SK-N-SH (cell line): ENCODE data around the gene ZFYVE21. TPM values are rescaled to one million over a fixed set of nuclear protein-coding genes. Genes with fewer than 3 reads are reported as not detected.

Experiments
- CTCF ChIA-PET: fragments of 300-600, 350-600 bp; formaldehyde crosslinking; extraction: SDS; loops from one replicate; lab custom pipeline; 2021; lab: Yijun Ruan, JAX
- POLR2A ChIA-PET: fragments of 350-600 bp; sonication (Branson Sonifier 250); formaldehyde crosslinking; extraction: SDS; loops from one replicate; lab custom pipeline; 2020; ENCODE audit warnings: antibody characterized with exemption, inconsistent platforms; lab: Yijun Ruan, JAX
- DNase-seq: peaks from one replicate; pipeline ENCODE4 v3.0.0; 2012
- H2AFZ ChIP-seq: fragments of 200-600 bp; sonication (generic); 2 replicates; pipeline ENCODE4 v1.8.1; 2016; ENCODE audit warnings: antibody characterized with exemption, mild to moderate bottlenecking, low read depth
- H3F3A ChIP-seq: fragments of 200-600 bp; sonication (generic); replicated peaks from 2 replicates; pipeline ENCODE3; 2016; ENCODE audit warnings: antibody characterized with exemption, mild to moderate bottlenecking; ENCODE audit not compliant: insufficient read depth
- H3K27ac ChIP-seq, 2 experiments: fragments of 200-500 bp in 1 of 2; fragments of 200-600 bp in 1 of 2; sonication (Bioruptor generic) in 1 of 2; sonication (generic), shearing (Covaris generic) in 1 of 2; 2 replicates each; pipeline versions ENCODE4 v1.5.1 to v1.6.1; 2014 to 2016; ENCODE audit warnings: low read depth in 2 of 2, inconsistent platforms in 1 of 2, low read length in 1 of 2, mild to moderate bottlenecking in 1 of 2, mixed read lengths in 1 of 2
- H3K27me3 ChIP-seq: fragments of 200-600 bp; sonication (generic), shearing (Covaris generic); 2 replicates; pipeline ENCODE4 v1.6.1; 2016; ENCODE audit warnings: mixed run types; ENCODE audit not compliant: insufficient read depth
- H3K36me3 ChIP-seq, 2 experiments: fragments of 200-500 bp in 1 of 2; fragments of 200-600 bp in 1 of 2; sonication (Bioruptor generic) in 1 of 2; sonication (generic) in 1 of 2; replicated peaks in 1 of 2; 2 replicates each; pipeline versions ENCODE3 to v1.5.1; 2014 to 2016; ENCODE audit warnings: low read length in 1 of 2, mild to moderate bottlenecking in 1 of 2; ENCODE audit not compliant: insufficient read depth in 2 of 2, control insufficient read depth in 1 of 2
- H3K4me1 ChIP-seq, 2 experiments: fragments of 200-500 bp in 1 of 2; fragments of 200-600 bp in 1 of 2; sonication (Bioruptor generic) in 1 of 2; sonication (generic), shearing (Covaris generic) in 1 of 2; 2 replicates each; pipeline versions ENCODE4 v1.5.1 to v1.6.1; 2014 to 2016; ENCODE audit warnings: low read depth in 1 of 2, low read length in 1 of 2, mixed run types in 1 of 2; ENCODE audit not compliant: insufficient read depth in 2 of 2, control insufficient read depth in 1 of 2
- H3K4me2 ChIP-seq: fragments of 200-600 bp; sonication (generic), shearing (Covaris generic); 2 replicates; pipeline ENCODE4 v1.6.1; 2017; ENCODE audit warnings: mixed run types
- H3K4me3 ChIP-seq, 2 experiments: fragments of 200-500 bp in 1 of 2; fragments of 200-600 bp in 1 of 2; sonication (Bioruptor generic) in 1 of 2; sonication (generic), shearing (Covaris generic) in 1 of 2; 2 replicates each; pipeline versions ENCODE4 v1.5.1 to v1.8.1; 2014 to 2016; ENCODE audit warnings: low read depth in 2 of 2, inconsistent platforms in 1 of 2, low read length in 1 of 2, mild to moderate bottlenecking in 1 of 2, mixed read lengths in 1 of 2, moderate library complexity in 1 of 2
- H3K79me2 ChIP-seq: fragments of 200-600 bp; sonication (generic); 2 replicates; pipeline ENCODE4 v1.8.1; 2017; ENCODE audit warnings: mild to moderate bottlenecking; ENCODE audit not compliant: insufficient read depth
- H3K9ac ChIP-seq: fragments of 200-600 bp; sonication (generic); 2 replicates; pipeline ENCODE4 v1.6.1; 2017; ENCODE audit warnings: mixed run types
- H3K9me2 ChIP-seq: fragments of 200-600 bp; sonication (generic); 2 replicates; pipeline ENCODE4 v1.6.1; 2017; ENCODE audit warnings: mixed run types
- H3K9me3 ChIP-seq: fragments of 200-600 bp; sonication (generic); 2 replicates; pipeline ENCODE4 v1.6.1; 2017; ENCODE audit warnings: mixed run types, mild to moderate bottlenecking, moderate library complexity
- H4K20me1 ChIP-seq: fragments of 200-600 bp; sonication (generic); 2 replicates; pipeline ENCODE4 v1.6.1; 2017; ENCODE audit warnings: mild to moderate bottlenecking, mixed run types; ENCODE audit not compliant: insufficient read depth
- ELF1 ChIP-seq: IDR thresholded peaks from 2 replicates; pipeline ENCODE4 v1.4.0; 2012
- EZH2phosphoT487 ChIP-seq: fragments of 200-600 bp; sonication (generic); IDR thresholded peaks from 2 replicates; pipeline ENCODE4 v1.6.1; 2017; ENCODE audit warnings: low read depth, mixed run types, mild to moderate bottlenecking, antibody characterized with exemption, moderate library complexity, borderline replicate concordance
- GABPA ChIP-seq: IDR thresholded peaks from 2 replicates; pipeline ENCODE4 v1.4.0; 2012; ENCODE audit warnings: low read depth, mild to moderate bottlenecking
- IRF3 ChIP-seq: fragments of 150-350 bp; IDR thresholded peaks from 2 replicates; pipeline ENCODE4 v1.6.1; 2016; ENCODE audit warnings: mild to moderate bottlenecking, low read depth, low read length
- MEF2A ChIP-seq: IDR thresholded peaks from 2 replicates; pipeline ENCODE4 v1.4.0; 2012; ENCODE audit warnings: low read depth, borderline replicate concordance
- NRF1 ChIP-seq: IDR thresholded peaks from 2 replicates; pipeline ENCODE4 v1.6.1; 2012; ENCODE audit warnings: low read depth, mild to moderate bottlenecking, low read length
- RFX5 ChIP-seq: IDR thresholded peaks from 2 replicates; pipeline ENCODE4 v1.6.1; 2012; ENCODE audit warnings: mild to moderate bottlenecking, improper control_type of control experiment, low read length
- RXRA ChIP-seq: IDR thresholded peaks from 2 replicates; pipeline ENCODE4 v1.4.0; 2012; ENCODE audit warnings: low read depth, mild to moderate bottlenecking, borderline replicate concordance
- SMC3 ChIP-seq: IDR thresholded peaks from 2 replicates; pipeline ENCODE4 v1.6.1; 2012; ENCODE audit warnings: low read depth, low read length, improper control_type of control experiment
- USF1 ChIP-seq: IDR thresholded peaks from 2 replicates; pipeline ENCODE4 v1.4.0; 2012; ENCODE audit warnings: low read depth, borderline replicate concordance
- USF2 ChIP-seq: fragments of 150-350 bp; IDR thresholded peaks from 2 replicates; pipeline ENCODE4 v1.6.1; 2017; ENCODE audit warnings: antibody characterized with exemption, low read length, low read depth, borderline replicate concordance
- YY1 ChIP-seq: IDR thresholded peaks from 2 replicates; pipeline ENCODE4 v1.4.0; 2012; ENCODE audit warnings: low read depth, mild to moderate bottlenecking
- WGBS: methylation state at CpG from one replicate; pipeline ENCODE4 v1.1.6; 2017; ENCODE audit warnings: low lambda C conversion rate; 5-methylcytosine and 5-hydroxymethylcytosine counted together
- polyA plus RNA-seq, 3 experiments: library from polyadenylated mRNA; depleted of rRNA; stranded (reverse); fragments of >200 nt; gene quantifications; 2 replicates each; pipeline ENCODE4 v1.2.3, GENCODE V29; 2012

Gene ZFYVE21
- polyA plus RNA-seq, 1 of the 3 experiments (the other 2 are of a cell fraction) = 82.1 TPM

- Histone ChIP-seq H3K79me2 (peaks cover 32% of the 10 kb centered on the region), H3K9me2 (no peaks in the 10 kb centered on the region), H4K20me1 (peaks cover 15% of the 10 kb centered on the region), H3K27me3 (no peaks in the 10 kb centered on the region), H3K9ac (no peak overlapping the region), H3F3A (peaks cover 16% of the 10 kb centered on the region), H3K4me1 (peaks cover 0 to 39% of the 10 kb centered on the region in 2 experiments; a peak in 1 of 4 replicates), H3K4me2 (no peak overlapping the region), H3K36me3 (peaks cover 27 to 70% of the 10 kb centered on the region in 2 experiments), H3K27ac (peak overlapping the region in 1 of 2 experiments; percentile 45; a peak in 1 of 4 replicates), H2AFZ (no peak overlapping the region), H3K4me3 (no peak overlapping the region), H3K9me3 (no peaks in the 10 kb centered on the region)
- POLR2A ChIA-PET = interaction anchor here (1.4 kb wide), 1 partner anchor 18 kb away, joined by 4 read pairs; the partner anchor contains the start of genes XRCC3 and ZFYVE21
- CTCF ChIA-PET = interaction anchor here (1.7 kb wide), 1 partner anchor 17 kb away, joined by 8 read pairs; no protein-coding TSS in a partner anchor
- TF ChIP-seq YY1 (no peak), MEF2A (no peak), USF1 (no peak), ELF1 (no peak), USF2 (no peak), IRF3 (no peak)
- 86% methylated on average over 3 of the region's 3 CpGs for WGBS
- no peak for DNase-seq
Measured at GRCh38 chr14:103697206-103697602, 18.4 kb upstream of the ZFYVE21 start.

GRCh38 chr14:103697603-103698379 is 17.8 kb upstream of the ZFYVE21 start:
- peaks cover 22 to 72% of the 10 kb centered on the region in 2 experiments for H3K36me3 ChIP-seq

More at GRCh38 chr14:103697603-103698379, 17.8 kb upstream of the ZFYVE21 start:
- no peak for TF ChIP-seq USF1
- TF ChIP-seq EZH2phosphoT487 = no peak
- TF ChIP-seq RXRA = no peak
- TF ChIP-seq GABPA = no peak
- no peak for TF ChIP-seq NRF1
- TF ChIP-seq RFX5 = no peak
- no peak for TF ChIP-seq SMC3
- no peak for DNase-seq
- H3K27me3 ChIP-seq = no peaks in the 10 kb centered on the region
- no peak overlapping the region; a peak in 1 of 4 replicates for H3K27ac ChIP-seq
- no peak overlapping the region for H2AFZ ChIP-seq
- POLR2A ChIA-PET = interaction anchor here (1.4 kb wide), 1 partner anchor 18 kb away, joined by 4 read pairs; the partner anchor contains the start of genes XRCC3 and ZFYVE21
- H3K9me3 ChIP-seq = no peaks in the 10 kb centered on the region
- H3K4me3 ChIP-seq = no peak overlapping the region
- H3K9me2 ChIP-seq = no peaks in the 10 kb centered on the region
- H3K4me1 ChIP-seq = peaks cover 0 to 42% of the 10 kb centered on the region in 2 experiments; a peak in 1 of 4 replicates
- peaks cover 16% of the 10 kb centered on the region for H3F3A ChIP-seq
- no peak overlapping the region for H3K4me2 ChIP-seq
- CTCF ChIA-PET = interaction anchor here (1.7 kb wide), 1 partner anchor 18 kb away, joined by 8 read pairs; no protein-coding TSS in a partner anchor
- peaks cover 29% of the 10 kb centered on the region for H3K79me2 ChIP-seq
- no peak overlapping the region for H3K9ac ChIP-seq
- 92% methylated on average over 7 of the region's 14 CpGs for WGBS
- H4K20me1 ChIP-seq = peaks cover 15% of the 10 kb centered on the region
